NCI-H526 treated with DMSO at 0.1 percent for 48 hours (cell line): ENCODE results near the gene SH2D2A.

Experiments used
- DNase-seq: peaks from one replicate; lab custom pipeline; 2025; lab: John Stamatoyannopoulos, UW

The SH2D2A gene

DNA sequence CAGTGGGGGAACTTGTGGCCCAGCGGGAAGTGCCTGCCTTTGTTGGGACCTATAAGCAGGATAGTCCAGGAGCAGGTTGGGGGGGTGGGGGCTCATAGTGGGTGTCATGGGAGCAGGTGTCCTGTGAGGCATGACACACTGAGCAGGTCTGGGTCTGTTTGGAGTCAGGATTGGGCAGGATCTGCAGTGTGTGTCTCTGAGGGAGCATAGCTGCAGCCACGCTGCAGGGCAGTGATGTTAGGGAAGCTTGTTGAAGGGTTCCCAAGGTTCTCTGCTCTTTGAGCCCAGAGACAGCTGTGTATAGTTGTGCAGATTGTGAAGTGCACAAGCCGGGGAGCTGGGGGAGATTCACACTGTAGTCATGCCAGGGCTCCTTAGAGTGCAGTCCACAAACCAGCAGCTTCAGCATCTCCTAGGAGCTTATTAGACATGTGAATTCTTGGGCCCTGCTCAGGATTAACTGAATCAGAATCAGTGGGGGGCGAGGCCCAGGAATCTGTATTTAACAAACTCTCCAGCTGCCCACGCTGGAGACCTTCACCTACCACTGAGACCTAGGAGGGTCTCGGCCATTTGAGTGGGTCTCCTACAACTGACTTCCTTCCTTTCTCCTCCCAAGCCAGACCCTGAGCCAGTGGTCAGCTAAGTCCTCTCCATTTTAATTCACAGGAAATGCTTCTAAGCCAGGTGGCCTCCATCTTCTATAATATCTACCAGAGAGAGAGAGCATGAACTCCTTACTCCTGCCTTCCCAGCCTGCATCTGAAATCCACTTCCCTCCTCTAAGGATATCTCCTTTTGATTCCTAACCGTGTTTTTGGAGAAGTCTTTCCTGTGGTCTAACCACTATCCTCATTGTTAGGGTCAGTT lies 31.2 kb upstream of the SH2D2A start:
- DNase-seq: no peak

DNA sequence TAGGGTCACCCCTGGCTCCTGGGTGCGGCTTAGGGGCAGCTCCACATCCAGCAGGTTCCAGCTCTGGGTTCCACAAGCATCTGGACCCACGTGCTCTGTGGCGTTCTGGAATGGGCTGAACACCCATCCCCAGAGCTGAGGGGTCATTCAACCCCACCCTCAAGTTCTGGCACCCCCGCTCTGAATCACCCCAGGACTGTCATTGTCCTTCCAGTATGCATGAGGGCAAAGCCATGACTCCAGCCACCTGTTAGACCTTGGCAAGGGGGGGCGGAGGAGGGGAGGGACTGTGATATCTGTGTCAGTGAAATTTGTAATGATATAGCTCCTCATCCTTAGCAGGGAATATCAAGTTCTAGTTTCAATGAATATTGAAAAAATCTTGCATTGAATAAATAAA lies 30.0 kb upstream of the SH2D2A start:
- DNase-seq: no peak

DNA sequence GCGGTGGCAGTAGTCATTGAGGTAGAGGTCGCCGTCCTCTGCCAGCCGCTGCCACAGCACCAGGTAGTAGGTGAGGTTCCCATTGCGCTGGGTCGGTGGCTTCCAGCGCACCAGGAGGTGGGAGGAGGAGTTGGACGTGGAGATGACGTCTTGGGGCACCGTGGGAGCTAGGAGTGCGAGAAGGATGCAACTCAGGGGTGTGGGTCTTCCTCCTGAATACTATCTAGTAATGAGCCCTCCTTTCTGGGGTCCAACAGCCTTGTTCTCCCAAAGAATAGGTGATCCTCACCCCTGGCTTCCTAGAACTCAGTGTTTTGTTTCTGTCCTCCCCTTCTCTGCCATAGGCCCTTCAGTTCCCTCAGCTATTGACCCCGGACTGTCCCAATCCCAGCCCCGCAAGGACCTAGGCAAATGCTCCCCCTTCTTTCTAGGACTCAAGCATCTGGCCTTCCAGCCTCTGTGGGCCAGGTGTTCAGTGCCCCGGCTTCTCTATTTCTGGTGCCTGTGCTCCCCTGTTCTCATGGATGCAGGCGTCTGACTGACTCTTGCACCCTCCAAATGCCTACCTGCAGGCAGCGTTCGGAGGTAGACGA lies 29.4 kb upstream of the SH2D2A start:
- DNase-seq: no peak

DNA sequence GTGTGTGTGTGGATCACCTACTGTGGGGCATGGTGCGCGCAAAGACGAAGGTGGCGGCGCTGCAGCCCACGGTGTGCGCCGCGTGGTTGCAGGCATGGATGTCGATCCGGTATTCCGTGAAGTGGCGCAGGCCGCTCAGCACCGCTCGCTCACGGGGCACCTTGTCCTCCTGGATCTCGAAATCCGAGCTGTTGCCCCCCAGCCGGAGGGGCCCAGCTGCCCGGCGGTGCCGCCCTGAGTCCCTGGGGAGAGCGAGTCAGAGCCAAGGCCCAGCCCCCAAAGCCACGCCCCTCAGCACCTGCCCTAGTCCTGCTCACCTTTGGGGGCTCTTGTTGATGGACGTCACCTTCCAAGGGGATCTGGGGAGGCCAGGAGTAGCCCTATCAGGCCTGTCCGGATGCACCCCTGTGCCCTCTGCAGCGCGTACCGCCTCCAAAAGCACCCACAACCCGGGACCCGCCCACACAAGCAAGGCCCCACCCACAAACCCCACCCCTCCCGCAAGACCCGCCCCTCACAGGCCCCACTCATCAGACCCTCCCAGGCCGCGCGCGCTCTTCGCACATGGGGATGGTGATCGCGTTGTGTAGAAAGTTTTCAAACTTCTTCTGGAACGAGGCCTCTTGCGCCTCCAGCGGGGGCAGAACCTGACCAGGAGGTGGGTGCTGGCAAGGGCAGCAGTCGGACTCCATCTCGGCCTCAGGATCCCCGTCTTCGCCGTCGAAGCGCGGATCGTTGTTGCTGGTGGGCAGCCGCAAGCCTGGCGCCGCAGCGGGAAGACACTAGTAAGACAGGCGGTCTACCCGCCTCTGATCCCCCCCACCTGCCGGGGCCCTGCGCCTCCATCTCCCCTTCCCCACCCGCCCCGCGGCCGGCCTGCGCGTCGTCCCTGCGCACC lies 28.7 kb upstream of the SH2D2A start:
- DNase-seq: no peak

- DNase-seq: no peak
Measured at GRCh38 chr1:156844638-156845037, 28.0 kb upstream of the SH2D2A start.

GRCh38 chr1:156844102-156844501 lies 27.5 kb upstream of the SH2D2A start:
- no peak for DNase-seq

DNA sequence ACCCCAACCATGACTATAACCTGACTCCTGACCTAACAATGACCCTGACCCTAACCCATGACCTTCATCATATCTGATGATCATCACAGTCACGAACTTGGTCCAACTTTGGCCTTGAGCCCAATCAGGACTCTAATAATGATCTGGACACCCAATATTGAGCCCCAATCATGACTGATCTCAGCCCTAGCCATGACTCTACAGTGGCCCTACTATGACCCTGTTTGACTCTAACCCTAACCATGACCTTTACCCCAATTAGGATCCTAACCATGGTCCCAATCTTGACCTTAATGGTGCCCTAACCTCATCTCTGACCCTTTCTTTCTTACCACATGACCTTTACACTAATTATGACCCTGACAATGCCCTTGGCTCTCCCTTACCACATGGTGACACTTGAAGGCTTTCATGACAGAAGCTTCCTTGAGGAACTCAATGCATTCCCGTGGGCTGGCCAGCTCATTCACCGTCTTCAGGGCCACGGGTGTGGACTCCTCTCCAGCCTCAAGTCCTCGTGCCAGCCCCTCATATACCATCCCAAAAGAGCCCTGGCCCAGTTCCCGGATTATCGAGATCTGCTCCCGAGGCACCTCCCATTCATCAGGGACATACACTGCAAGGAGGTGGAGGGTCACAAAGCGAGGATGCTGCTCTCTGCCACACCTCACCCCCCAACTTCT lies 26.1 kb upstream of the SH2D2A start:
- no peak for DNase-seq

GRCh38 chr1:156841295-156841855 lies 24.7 kb upstream of the SH2D2A start:
- no peak for DNase-seq

DNA sequence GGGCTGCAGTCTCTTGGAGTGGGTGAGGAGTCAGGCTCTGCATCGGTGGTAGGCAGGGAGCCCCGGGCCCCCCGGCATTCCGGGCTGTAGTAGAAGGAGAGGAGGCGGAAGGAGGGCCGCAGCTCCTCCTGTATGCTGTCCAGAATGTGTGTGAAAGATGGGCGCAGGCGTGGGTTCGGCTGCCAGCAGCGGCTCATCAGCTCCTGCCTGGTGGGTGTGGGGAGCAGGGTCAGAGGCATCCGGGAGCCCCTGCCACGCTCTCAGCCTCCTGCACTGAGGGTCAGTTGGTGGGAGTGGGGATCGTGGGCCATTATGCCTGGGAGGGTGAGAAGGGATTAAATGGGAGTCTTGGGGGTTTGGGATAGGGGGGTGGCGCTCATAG lies 24.2 kb upstream of the SH2D2A start:
- DNase-seq: no peak

GRCh38 chr1:156840186-156840897 lies 23.7 kb upstream of the SH2D2A start:
- DNase-seq: no peak

DNA sequence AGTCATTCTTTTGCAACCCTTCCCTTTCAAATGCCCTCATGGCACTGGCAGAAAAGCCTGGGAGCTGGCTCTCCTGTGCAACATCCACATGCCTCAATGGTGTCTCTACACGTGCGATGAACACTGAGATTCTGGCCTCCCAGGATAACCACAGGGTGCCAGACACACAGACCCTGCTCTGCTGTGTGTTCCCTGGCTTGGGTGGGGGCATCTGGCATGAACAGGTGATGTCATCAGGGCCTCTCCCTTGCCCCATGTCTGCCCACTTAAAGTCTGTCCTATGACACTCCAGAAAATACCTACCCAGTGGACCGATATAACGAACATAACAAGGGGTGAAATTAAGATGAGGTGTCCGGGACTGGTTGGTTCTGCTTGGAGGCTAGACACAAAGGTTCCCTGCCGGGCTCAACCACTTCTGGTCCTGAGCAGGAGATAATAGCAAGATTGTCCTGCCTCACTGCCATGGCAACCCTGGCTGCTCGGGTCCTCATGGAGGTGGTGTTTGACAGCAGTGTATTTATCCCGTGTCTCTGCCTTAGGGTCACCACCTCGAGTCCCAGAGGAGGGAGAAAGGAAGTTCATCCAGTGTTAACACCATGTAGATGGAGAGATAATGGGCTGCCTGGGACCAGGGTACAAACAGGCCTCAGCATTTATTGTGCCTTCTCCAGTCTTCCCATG lies 22.9 kb upstream of the SH2D2A start:
- DNase-seq: no peak

DNA sequence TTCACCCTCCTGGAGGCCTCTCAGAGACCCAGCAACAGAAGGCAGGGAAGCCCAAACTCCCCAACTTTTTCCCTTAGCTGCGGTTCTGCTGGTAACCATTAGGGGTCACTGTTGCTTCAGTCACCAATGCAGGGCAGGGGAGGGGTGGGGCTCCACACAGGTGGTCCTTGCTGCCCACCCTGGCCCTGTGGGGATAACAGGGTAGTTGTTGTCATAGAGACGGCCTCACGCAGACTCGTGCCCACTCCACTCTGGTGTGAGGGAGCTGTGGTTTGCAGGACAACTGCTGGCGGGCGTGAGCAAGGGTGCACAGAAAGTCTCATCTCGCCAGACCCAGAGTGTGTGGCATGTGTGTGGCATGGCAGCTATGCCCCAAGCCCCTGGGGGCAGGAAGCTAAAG lies 22.3 kb upstream of the SH2D2A start:
- DNase-seq: no peak

DNA sequence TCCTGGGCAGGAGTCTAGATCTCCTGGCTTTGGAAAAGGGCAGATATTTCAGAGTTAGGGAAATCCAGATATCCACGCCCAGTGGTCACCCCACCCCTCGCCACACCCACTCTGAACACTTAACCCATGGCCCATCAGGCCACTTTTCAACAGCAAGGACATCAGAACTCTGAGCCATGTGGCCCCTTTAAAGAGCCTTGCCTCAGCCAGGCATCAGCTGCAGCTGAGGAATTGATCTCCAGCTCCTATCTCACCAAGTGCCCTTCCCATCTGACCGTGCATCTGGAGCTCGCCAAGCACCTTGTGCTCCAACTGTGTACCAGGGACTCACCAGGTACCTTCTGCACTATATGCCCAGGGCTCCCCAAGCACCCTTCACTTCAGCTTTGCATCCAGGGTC lies 20.2 kb upstream of the SH2D2A start:
- no peak for DNase-seq

DNA sequence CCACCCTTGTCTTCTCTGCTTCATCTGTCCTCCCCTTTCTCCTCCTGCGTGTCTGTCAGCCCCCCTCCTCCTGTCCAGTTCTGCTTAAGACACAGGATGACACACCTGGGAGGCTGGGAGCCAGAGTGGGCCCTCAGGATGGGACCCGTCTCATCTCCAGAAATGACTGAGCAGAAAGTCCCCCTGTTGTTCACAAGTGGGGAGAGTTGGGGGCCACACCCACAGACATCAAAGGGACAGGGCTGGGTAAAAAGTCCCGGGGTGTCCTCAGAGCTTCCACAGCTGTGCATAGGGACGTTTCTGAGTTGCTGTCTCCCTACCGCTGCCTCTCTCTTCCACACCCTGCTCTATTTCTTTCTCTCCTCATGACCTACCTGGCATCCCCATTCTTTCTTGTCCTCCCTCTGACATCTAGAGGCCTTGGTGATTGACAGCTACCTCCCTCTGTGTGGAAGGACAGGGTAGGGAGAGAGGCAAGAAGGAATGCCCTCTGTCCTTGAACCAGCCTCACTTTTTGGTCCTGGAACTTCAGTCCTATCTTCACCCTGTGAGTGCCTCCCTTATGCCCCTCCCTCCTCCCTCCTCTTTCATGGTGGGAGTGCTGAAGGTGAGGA lies 19.5 kb upstream of the SH2D2A start:
- no peak for DNase-seq

GRCh38 chr1:156834322-156834721 lies 17.7 kb upstream of the SH2D2A start:
- DNase-seq: no peak

DNA sequence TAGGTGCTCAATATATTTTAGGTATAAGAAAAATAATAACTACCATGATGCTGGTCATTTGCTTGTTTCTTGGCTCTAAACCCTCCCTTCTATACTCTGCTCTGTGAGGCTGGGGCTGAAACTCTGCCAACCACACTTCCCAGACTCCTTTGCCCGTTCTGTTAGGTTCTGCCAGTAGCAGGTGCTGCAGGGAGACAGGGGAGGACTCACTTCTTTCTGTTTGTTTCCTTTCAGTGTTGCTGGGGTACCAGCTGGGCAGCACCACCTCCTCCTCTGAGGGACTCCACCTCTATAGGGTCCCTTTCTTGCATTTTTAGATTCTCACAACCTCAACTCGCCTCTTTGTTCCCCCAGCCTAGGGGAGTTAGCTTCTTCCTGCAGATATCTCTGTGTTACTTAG lies 17.0 kb upstream of the SH2D2A start:
- no peak for DNase-seq

- DNase-seq: no peak
Measured at GRCh38 chr1:156832434-156832833, 15.8 kb upstream of the SH2D2A start.

GRCh38 chr1:156828400-156829124 lies 11.9 kb upstream of the SH2D2A start:
- DNase-seq: no peak

GRCh38 chr1:156826630-156827029 lies 10.0 kb upstream of the SH2D2A start:
- DNase-seq: no peak
